GM19240 (cell line): Measurements from ENCODE around the gene ACOX2.

Experiments used
- DNase-seq: peaks from one replicate; pipeline ENCODE4 v3.0.0; 2011; ENCODE audit warnings: low spot score; ENCODE audit not compliant: insufficient read length

ACOX2 gene

GRCh38 chr3:58508437-58508836 lies 28.6 kb downstream of the ACOX2 start:
- no peak for DNase-seq

DNA sequence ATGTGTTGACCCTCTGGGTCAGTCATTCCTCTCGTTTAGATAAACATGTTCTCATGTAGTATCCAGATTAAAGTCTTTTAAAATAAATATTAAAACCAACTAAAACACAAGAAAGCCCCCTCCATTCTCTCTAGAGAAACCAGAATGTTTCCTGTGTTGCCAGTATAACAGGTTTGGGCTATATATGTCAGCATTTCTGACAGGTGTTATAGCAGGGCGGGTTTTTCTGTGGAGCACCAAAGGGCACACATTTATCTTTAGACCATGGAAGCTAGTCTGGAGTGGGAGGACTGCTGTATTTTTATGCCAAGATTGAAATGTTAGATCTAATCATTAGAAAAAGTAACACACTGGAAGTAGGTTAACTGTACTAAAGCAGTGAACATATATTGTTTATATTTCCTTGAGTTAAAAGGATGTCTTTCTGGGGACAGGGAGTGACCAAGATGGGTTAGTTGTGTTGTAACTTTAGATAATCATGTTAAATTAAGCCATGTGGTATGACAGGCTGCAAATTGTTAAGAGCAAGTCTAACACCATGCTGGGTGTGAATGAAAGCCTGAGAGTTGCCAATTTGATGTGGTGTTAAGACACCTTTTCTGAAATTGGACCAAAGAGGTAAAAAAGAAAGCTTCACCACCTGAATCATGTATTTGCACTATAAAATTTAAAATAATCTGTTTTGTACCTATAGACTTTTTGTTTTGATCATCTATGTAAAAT lies 29.5 kb downstream of the ACOX2 start:
- no peak for DNase-seq

- DNase-seq = no peak
Measured at GRCh38 chr3:58502872-58503271, 34.1 kb downstream of the ACOX2 start.

GRCh38 chr3:58497097-58497496 lies 39.9 kb downstream of the ACOX2 start:
- DNase-seq = no peak

DNA sequence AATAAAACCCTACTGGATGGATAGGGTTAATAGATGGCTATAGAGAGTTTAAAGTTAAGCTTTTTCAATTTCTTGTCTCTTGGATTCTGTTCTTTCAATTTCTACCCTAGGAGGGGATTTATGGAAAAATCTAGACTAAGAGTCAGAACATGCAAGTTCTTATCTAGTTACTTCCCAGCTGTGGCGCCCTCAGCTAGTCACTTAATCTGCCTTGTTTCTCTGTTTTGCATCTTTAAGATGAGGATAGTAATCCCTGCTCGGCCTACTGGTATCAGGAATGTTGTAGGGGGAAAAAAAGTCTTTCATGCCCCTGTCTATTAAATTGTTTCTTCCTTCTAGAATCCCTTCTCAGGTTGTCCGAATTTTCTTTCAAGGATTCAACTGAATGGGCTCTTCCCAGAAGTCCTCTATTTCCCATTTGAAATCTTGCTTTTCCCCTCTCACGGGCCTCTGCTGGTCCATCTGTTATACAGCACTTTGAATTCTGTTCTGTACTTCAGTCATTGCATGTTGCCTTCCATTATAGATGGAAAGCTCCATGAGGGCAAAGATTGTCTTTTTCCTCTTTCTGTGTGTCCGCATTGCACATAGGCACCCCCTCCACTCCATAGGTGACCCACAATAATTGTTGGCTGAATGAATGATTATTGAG lies 40.7 kb downstream of the ACOX2 start:
- no peak for DNase-seq

- no peak for DNase-seq
Measured at GRCh38 chr3:58495101-58495500, 41.9 kb downstream of the ACOX2 start.

- DNase-seq = no peak
Measured at GRCh38 chr3:58494107-58494506, 42.9 kb downstream of the ACOX2 start.

DNA sequence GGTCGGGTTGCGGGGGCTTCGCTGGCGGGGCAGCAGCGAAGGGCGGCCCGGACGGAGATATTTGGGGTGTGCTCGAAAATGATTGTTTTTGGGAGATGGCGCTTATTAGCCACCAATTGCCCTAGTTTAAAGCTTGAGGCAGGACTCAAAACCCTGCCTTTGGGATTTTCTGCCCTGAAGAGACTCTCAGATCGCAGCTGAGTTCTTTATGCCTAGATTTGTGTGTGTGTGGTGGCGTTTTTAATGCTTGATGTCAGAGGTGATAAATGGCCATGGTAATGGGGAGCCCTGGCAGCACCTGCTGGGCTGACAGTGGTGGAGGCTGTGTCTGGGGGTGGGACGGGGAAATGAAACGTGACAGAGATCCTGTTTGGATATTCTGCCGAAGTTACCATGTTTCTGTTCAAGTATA lies 44.5 kb downstream of the ACOX2 start:
- DNase-seq = peak; percentile 8

- peak; percentile 86 for DNase-seq
Measured at GRCh38 chr3:58491506-58492402, 45.2 kb downstream of the ACOX2 start, which contains the start of gene KCTD6. KCTD6 (plus strand) TSS chr3:58492096; CDS start chr3:58498756, 6,660 bp downstream.

DNA sequence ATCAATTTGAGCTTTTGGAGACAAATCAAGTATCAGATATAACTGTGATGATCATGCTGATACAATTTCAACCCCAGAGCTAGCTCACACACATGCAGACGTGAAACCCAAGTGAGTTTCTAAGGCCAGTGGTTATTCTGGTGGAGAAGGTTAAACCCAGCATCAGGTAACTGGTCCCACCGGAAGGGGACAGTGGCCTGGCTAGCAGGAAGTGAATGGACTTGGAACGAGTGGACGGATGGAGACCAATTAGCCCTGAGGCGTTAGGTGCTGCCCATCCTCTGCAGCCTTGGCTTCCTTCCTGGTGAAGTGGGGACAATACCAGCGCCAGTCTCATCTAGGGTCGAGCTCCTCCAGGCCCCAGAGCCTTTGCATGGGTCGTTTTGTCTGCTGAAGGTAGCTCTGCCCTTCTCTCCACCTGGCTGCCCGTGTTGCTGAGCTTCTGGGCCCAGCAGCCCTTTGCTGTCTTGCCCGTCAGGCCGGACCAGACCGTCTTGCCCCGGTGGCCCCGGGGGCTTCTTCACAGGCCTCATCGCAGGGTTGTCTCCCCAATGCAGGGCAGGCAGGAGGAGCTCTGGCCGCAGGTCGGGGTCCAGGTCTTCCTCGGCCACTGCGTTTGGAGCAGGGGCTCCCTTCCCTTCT lies 46.0 kb downstream of the ACOX2 start:
- no peak for DNase-seq

DNA sequence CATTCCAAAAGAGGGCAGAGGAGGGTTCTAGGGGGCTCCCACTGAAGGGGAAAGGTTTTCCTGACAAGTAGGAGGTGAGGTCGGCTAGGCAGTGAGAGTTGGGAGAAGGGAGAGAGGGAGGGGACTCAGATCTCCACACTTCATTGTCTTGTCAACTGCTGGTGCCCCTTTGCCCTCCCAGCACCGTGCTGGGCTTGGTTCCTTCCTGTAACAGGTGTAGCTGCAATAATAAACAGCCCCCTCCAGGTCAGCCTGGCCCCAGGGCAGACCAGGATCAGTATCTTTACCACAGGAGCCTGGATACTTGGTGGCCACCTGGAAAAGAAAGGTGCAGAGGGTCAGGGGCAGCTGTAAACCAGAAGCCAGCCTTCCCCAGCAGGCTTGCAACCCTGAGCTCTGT lies 48.0 kb downstream of the ACOX2 start:
- no peak for DNase-seq

DNA sequence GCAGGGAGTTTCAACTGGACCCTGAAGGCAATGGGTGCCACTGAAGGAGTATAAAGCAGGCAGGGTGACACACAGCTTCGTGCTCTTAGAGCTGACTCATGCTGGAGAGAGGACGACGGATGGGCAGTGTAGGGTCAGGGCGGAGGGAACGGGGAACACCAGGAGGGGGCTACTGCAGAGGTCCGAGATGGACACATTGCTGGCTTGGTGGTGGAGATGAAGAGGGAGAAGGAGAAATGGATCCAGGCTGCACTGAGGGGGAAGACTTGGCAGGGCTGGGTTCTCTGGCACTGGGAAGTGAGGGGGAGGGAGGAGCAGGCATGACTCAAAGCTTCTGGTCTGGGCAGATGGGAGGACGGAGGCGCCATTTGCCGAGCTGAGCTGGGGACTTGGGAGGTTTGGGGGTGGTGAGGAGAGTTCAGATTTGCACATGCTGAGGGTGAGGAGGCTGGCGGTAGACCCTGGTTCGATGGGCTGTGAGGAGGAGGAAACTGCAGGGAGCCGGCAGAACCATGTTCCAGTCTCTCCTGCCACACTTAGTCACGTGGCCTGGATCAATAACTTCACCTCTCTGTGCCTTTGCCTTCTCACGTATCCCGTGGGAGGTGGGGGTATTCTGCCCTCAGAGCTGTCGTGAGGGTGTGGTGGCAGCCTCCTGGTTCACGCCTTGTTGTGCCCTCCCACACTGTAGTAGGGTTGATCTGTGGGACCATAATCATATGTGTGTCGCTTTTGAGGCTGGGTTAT lies 49.7 kb downstream of the ACOX2 start:
- no peak for DNase-seq

DNA sequence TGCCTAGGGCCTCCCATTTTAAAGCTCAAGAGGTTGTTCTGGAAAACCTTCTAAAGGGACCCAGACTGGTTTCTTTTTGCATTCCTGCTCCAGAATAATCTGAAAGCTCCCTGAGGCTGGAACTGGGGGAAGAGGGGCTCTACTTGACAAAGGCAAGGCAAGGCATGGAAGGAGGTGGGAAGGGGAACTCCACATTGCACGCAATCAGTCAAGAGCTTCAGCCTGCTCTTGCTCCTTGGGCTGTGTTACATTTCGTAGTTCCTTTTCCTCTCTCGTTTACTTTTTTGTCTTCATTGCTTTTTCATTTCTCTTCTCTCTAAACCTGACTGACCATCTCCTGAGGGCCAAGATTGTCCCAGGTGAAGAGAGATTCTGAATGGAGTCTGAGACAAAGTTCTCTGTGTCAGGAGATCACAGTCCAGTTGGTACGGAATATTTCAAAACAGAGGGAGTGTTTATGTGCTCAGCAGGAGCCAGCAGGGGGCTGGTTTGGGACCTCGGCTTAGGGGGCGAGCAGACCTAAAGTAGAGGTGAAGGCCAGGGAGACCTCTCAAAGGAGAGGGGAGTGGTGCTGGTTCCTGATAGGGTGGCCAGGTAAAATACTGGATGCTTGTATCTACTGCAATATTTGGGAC lies 51.1 kb downstream of the ACOX2 start:
- DNase-seq = no peak

DNA sequence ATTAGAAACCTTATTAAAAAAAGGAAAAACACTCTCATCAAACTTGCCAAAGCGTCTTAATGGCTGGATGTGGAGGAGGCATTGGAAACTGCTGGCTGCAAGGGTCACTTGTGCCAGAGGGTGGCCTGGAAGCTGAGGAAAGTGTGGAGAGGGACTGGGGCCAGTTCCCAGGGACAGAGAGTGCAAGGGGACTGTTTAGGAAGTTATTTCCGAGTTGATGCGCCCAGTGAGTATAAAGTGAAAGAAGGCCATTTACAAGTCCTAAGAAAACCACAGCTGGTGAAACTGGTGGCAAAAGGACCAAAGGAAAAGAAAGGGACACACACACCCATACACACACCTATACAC lies 52.3 kb downstream of the ACOX2 start:
- DNase-seq = no peak

GRCh38 chr3:58484045-58484721 lies 52.8 kb downstream of the ACOX2 start:
- no peak for DNase-seq

GRCh38 chr3:58482917-58483636 lies 53.9 kb downstream of the ACOX2 start:
- no peak for DNase-seq

GRCh38 chr3:58480309-58480708 lies 56.7 kb downstream of the ACOX2 start:
- DNase-seq = no peak

DNA sequence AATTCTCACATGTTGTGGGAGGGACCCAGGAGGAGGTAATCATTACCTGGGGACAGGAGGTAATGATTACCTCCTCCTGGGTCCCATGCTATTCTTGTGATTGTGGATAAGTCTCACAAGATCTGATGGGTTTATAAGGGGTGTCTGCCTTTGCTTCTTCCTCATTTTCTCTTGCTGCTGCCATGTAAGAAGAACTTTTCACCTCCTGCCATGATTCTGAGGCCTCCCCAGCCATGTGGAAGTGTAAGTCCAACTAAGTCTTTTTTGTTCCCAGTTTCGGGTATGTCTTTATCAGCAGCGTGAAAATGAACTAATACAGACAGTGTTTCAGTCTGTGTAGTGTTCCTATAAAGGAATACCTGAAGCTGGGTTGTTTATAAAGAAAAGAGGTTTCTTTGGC lies 58.2 kb downstream of the ACOX2 start:
- no peak for DNase-seq

DNA sequence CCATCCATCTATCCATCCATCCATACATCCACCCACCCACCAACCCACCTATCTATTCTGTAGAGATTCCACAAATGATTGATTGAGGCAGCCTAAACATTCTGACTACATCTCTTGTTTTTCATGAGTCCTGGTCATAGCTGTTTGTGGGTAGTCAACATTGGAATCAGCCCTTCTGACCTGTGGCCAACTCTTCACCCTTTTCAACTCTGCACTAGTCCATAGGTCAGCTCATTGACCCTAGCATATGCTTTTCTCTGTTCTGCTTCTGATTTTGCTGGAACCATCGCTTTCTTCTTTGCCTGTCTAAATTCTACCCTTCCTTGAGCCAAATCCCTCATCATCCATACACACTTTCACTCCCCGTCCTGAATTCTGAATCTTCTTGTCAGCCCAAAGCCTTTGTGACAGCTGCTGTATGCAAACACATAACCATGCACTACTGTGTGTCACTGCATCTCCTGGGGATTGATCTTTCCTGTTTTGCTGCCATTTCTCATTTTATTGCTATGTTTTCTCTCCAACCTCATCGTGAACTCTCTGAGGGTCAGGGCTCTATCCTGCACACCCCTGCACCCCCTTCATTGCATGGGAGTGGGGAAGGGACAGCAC lies 61.9 kb downstream of the ACOX2 start:
- DNase-seq = no peak
